CD14-positive monocyte (primary cell): Measurements from ENCODE around the gene UNC119B. TPM values are rescaled to one million over a fixed set of nuclear protein-coding genes. Genes with fewer than 3 reads are reported as not detected.

Experiments
- DNase-seq, 3 donors: peaks; one replicate each; pipeline ENCODE4 v3.0.0-alpha.2; 2011 to 2022
- H2AFZ ChIP-seq: 2 replicates; pipeline ENCODE4 v1.6.0; 2012; ENCODE audit warnings: mild to moderate bottlenecking, low read depth, low read length, inconsistent platforms; ENCODE audit not compliant: insufficient read depth, poor library complexity, severe bottlenecking
- H3K27ac ChIP-seq, 2 donors: 1 replicate in 1 of 2; 2 replicates in 1 of 2; pipeline ENCODE4 v1.5.1; 2012 to 2013; ENCODE audit warnings: low read length in 2 of 2, control low read depth in 1 of 2, inconsistent platforms in 1 of 2, low read depth in 1 of 2, mild to moderate bottlenecking in 1 of 2
- H3K27me3 ChIP-seq, 2 donors: one replicate each; pipeline versions ENCODE4 v1.6.0 to v1.6.1; 2011 to 2013; ENCODE audit warnings: low read length in 2 of 2; ENCODE audit not compliant: control insufficient read depth in 2 of 2, insufficient read depth in 2 of 2
- H3K36me3 ChIP-seq, 2 donors: replicated peaks in 1 of 2; 1 replicate in 1 of 2; 2 replicates in 1 of 2; pipeline versions ENCODE4 v1.5.1 to v1.6.1; 2012 to 2013; ENCODE audit warnings: low read length in 2 of 2, control low read depth in 1 of 2, inconsistent platforms in 1 of 2, mild to moderate bottlenecking in 1 of 2; ENCODE audit not compliant: insufficient read depth in 2 of 2, control insufficient read depth in 1 of 2
- H3K4me1 ChIP-seq, 2 donors: 1 replicate in 1 of 2; 2 replicates in 1 of 2; pipeline versions ENCODE4 v1.5.1 to v1.6.1; 2012 to 2013; ENCODE audit warnings: low read length in 2 of 2, control low read depth in 1 of 2, inconsistent platforms in 1 of 2, mild to moderate bottlenecking in 1 of 2, moderate library complexity in 1 of 2; ENCODE audit not compliant: insufficient read depth in 2 of 2, control insufficient read depth in 1 of 2
- H3K4me2 ChIP-seq: replicated peaks from 2 replicates; pipeline ENCODE3; 2012; ENCODE audit warnings: low read length, moderate library complexity, mild to moderate bottlenecking; ENCODE audit not compliant: poor library complexity, severe bottlenecking; ENCODE audit errors: extremely low read depth
- H3K4me3 ChIP-seq, 3 experiments: fragments of 200-600 bp in 1 of 3; sonication (generic) in 1 of 3; replicated peaks in 1 of 3; 1 replicate in 2 of 3; 2 replicates in 1 of 3; pipeline ENCODE4 v1.5.1; 2011 to 2013; ENCODE audit warnings: low read length in 3 of 3, mild to moderate bottlenecking in 3 of 3, control low read depth in 2 of 3, low read depth in 2 of 3, inconsistent platforms in 1 of 3, moderate library complexity in 1 of 3
- H3K79me2 ChIP-seq: 2 replicates; pipeline ENCODE4 v1.6.0; 2012; ENCODE audit warnings: mild to moderate bottlenecking, control low read depth, inconsistent platforms, low read length, moderate library complexity; ENCODE audit not compliant: insufficient read depth
- H3K9ac ChIP-seq: 2 replicates; pipeline ENCODE4 v1.6.0; 2017; ENCODE audit warnings: low read length, mild to moderate bottlenecking; ENCODE audit not compliant: insufficient read depth, poor library complexity, severe bottlenecking
- H3K9me3 ChIP-seq, 2 donors: replicated peaks in 1 of 2; 1 replicate in 1 of 2; 2 replicates in 1 of 2; pipeline versions ENCODE4 v1.5.1 to v1.6.1; 2012 to 2013; ENCODE audit warnings: low read length in 2 of 2, control low read depth in 1 of 2; ENCODE audit not compliant: control insufficient read depth in 1 of 2, insufficient read depth in 1 of 2
- H4K20me1 ChIP-seq: 2 replicates; pipeline ENCODE4 v1.6.0; 2012; ENCODE audit warnings: mild to moderate bottlenecking, low read length, control low read depth, moderate library complexity; ENCODE audit not compliant: insufficient read depth
- H3K27ac Mint-ChIP-seq, 7 donors: one replicate each; pipeline ENCODE4 v1.8.0; 2020; ENCODE audit warnings: mild to moderate bottlenecking in 7 of 7, mixed read lengths in 7 of 7, moderate library complexity in 6 of 7, inconsistent platforms in 2 of 7
- H3K27me3 Mint-ChIP-seq, 3 donors: one replicate each; pipeline ENCODE4 v1.8.0; 2021 to 2022; ENCODE audit warnings: low read depth in 3 of 3, mild to moderate bottlenecking in 3 of 3, mixed read lengths in 3 of 3, moderate library complexity in 3 of 3, inconsistent platforms in 1 of 3
- H3K36me3 Mint-ChIP-seq, 2 donors: one replicate each; pipeline ENCODE4 v1.8.0; 2020; ENCODE audit warnings: mixed read lengths in 2 of 2, inconsistent platforms in 1 of 2, mild to moderate bottlenecking in 1 of 2
- H3K4me1 Mint-ChIP-seq: one replicate; pipeline ENCODE4 v1.8.0; 2020; ENCODE audit warnings: mild to moderate bottlenecking, mixed read lengths
- H3K4me3 Mint-ChIP-seq, 2 donors: one replicate each; pipeline ENCODE4 v1.8.0; 2020; ENCODE audit warnings: mild to moderate bottlenecking in 2 of 2, mixed read lengths in 2 of 2, moderate library complexity in 1 of 2
- H3K9me3 Mint-ChIP-seq, 7 donors: one replicate each; pipeline ENCODE4 v1.8.0; 2020 to 2022; ENCODE audit warnings: mixed read lengths in 7 of 7, mild to moderate bottlenecking in 6 of 7, moderate library complexity in 6 of 7, inconsistent platforms in 2 of 7
- CTCF ChIP-seq: fragments of 200-600 bp; IDR thresholded peaks from one replicate; pipeline ENCODE4 v1.8.0; 2022; ENCODE audit warnings: antibody characterized with exemption, mild to moderate bottlenecking
- WGBS: methylation state at CpG from one replicate; pipeline ENCODE4 v1.1.5; 2013; ENCODE audit warnings: missing lambda C conversion rate; ENCODE audit not compliant: insufficient coverage; 5-methylcytosine and 5-hydroxymethylcytosine counted together
- intact Hi-C, 2 donors: fragments of 100-400 bp; cut with micrococcal nuclease; formaldehyde crosslinking; loops; one replicate each; pipeline versions ENCODE4 v1.15.0 to v1.15.1; 2023
- polyA plus RNA-seq, 3 donors: library from polyadenylated mRNA; depleted of rRNA in 1 of 3; unstranded in 2 of 3; stranded (reverse) in 1 of 3; fragments of 300-500 nt in 2 of 3; fragments of >200 nt in 1 of 3; fragmentation: Illumina TruSeq in 2 of 3; gene quantifications; 1 replicate in 2 of 3; 2 replicates in 1 of 3; pipeline ENCODE4 v1.2.3, GENCODE V29; 2012 to 2021

The UNC119B gene
- polyA plus RNA-seq, 3 donors: 1.1 to 9.1 (median 2.1) TPM

GRCh38 chr12:120771097-120771496 lies 60.8 kb downstream of the UNC119B start:
- Histone ChIP-seq H3K4me3 (no peak overlapping the region), H3K79me2 (peaks cover 6% of the 10 kb centered on the region), H3K9me3 (no peaks in the 10 kb centered on the region), H3K36me3 (peaks cover 58 to 95% of the 10 kb centered on the region in 2 donors), H2AFZ (no peak overlapping the region), H3K9ac (no peak overlapping the region), H4K20me1 (peaks cover 34% of the 10 kb centered on the region), H3K27me3 (no peaks in the 10 kb centered on the region), H3K4me1 (no peaks in the 10 kb centered on the region), H3K4me2 (no peak overlapping the region), H3K27ac (no peak overlapping the region)
- peak overlapping the region in 1 of 7 donors; percentile 48 for H3K27ac Mint-ChIP-seq
- TF ChIP-seq CTCF: no peak
- peaks cover 2% of the 10 kb centered on the region for H3K4me1 Mint-ChIP-seq
- H3K27me3 Mint-ChIP-seq: peaks cover 0 to 3% (median 0%) of the 10 kb centered on the region in 3 donors
- H3K9me3 Mint-ChIP-seq: no peaks in the 10 kb centered on the region
- intact Hi-C loops: no loop called here
- H3K36me3 Mint-ChIP-seq: peaks cover 78 to 90% of the 10 kb centered on the region in 2 donors
- DNase-seq: no peak
- 89% methylated on average over 11 of the region's 11 CpGs for WGBS
- no peak overlapping the region for H3K4me3 Mint-ChIP-seq

Other genes starting within 250 kb of the UNC119B start
- 100 to 1,000 TPM; 127 to 218 (median 200) TPM for gene SRSF9, start 240.7 kb upstream of the UNC119B start, polyA plus RNA-seq
- 100 to 1,000 TPM; 184 to 504 (median 486) TPM for gene DYNLL1, start 214.3 kb upstream of the UNC119B start, polyA plus RNA-seq
- gene COQ5, start 181.3 kb upstream of the UNC119B start, polyA plus RNA-seq: 10 to 100 TPM in 2 of 3 donors, 1 to 10 TPM in 1; 9.3 to 38.9 (median 30.6) TPM
- gene RNF10, start 176.1 kb upstream of the UNC119B start, polyA plus RNA-seq: 100 to 1,000 TPM in 2 of 3 donors, 10 to 100 TPM in 1; 62.4 to 178 (median 106) TPM
- 10 to 100 TPM; 57.2 to 78.7 (median 61.2) TPM for gene POP5, start 129.1 kb upstream of the UNC119B start, polyA plus RNA-seq
- under 1 TPM in 2 of 3 donors, not detected in 1; 0.19 to 0.43 TPM for gene CABP1, start 69.8 kb upstream of the UNC119B start, polyA plus RNA-seq
- gene MLEC, start 23.3 kb upstream of the UNC119B start, polyA plus RNA-seq: 10 to 100 TPM; 10.9 to 79.5 (median 65.3) TPM
- gene ACADS, start 15.4 kb downstream of the UNC119B start, polyA plus RNA-seq: 10 to 100 TPM in 2 of 3 donors, 1 to 10 TPM in 1; 9.2 to 25.1 (median 18.2) TPM
- gene SPPL3, start 193.9 kb downstream of the UNC119B start, polyA plus RNA-seq: 10 to 100 TPM; 14.5 to 18.6 (median 18.5) TPM